Tibial nerve (tissue), 4 donors: ENCODE data around the gene EPHA7.

Source experiments
- EP300 ChIP-seq, 2 donors: sonication (generic); formaldehyde crosslinking; IDR thresholded peaks; one replicate each; pipeline ENCODE4 v1.6.1; 2017; ENCODE audit warnings: antibody characterized with exemption in 2 of 2, mild to moderate bottlenecking in 1 of 2
- POLR2A ChIP-seq, 2 donors: fragments of 450-650 bp; IDR thresholded peaks; one replicate each; pipeline ENCODE4 v1.6.1; 2017; ENCODE audit warnings: antibody characterized with exemption in 2 of 2, mild to moderate bottlenecking in 2 of 2, moderate library complexity in 2 of 2
- TF ChIP-seq, protein P1 (sequence below), 5 experiments: fragments of 200-600 bp in 3 of 5; fragments of 450-650 bp in 2 of 5; sonication (generic) in 3 of 5; IDR thresholded peaks; one replicate each; pipeline ENCODE4 v1.5.1; 2016 to 2019; ENCODE audit warnings: antibody characterized with exemption in 5 of 5, mild to moderate bottlenecking in 3 of 5, moderate library complexity in 2 of 5

GRCh38 chr6:93243231-93243778, 176.1 kb downstream of the EPHA7 start:
- TF ChIP-seq, protein P1, sequence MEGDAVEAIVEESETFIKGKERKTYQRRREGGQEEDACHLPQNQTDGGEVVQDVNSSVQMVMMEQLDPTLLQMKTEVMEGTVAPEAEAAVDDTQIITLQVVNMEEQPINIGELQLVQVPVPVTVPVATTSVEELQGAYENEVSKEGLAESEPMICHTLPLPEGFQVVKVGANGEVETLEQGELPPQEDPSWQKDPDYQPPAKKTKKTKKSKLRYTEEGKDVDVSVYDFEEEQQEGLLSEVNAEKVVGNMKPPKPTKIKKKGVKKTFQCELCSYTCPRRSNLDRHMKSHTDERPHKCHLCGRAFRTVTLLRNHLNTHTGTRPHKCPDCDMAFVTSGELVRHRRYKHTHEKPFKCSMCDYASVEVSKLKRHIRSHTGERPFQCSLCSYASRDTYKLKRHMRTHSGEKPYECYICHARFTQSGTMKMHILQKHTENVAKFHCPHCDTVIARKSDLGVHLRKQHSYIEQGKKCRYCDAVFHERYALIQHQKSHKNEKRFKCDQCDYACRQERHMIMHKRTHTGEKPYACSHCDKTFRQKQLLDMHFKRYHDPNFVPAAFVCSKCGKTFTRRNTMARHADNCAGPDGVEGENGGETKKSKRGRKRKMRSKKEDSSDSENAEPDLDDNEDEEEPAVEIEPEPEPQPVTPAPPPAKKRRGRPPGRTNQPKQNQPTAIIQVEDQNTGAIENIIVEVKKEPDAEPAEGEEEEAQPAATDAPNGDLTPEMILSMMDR (IDR thresholded peaks at IDR 0.05) = no peak
- TF ChIP-seq EP300 (IDR thresholded peaks at IDR 0.05) (no peak), POLR2A (IDR thresholded peaks at IDR 0.05) (no peak)
